Neural progenitor cell (in vitro differentiated cells): ENCODE data around the gene PRDM16. TPM values are rescaled to one million over a fixed set of nuclear protein-coding genes. Genes with fewer than 3 reads are reported as not detected.

ENCODE experiments used
- DNase-seq: peaks from one replicate; pipeline ENCODE4 v3.0.0-alpha.2; 2016; ENCODE audit warnings: low spot score
- H2AFZ ChIP-seq: fragments of 200-600 bp; sonication (generic); replicated peaks from 2 replicates; pipeline ENCODE4 v1.6.1; 2016; ENCODE audit warnings: antibody characterized with exemption
- H3F3A ChIP-seq: fragments of 200-600 bp; sonication (generic); 2 replicates; pipeline ENCODE4 v1.6.1; 2016; ENCODE audit warnings: antibody characterized with exemption, low read depth
- H3K27ac ChIP-seq: fragments of 200-600 bp; sonication (generic); 2 replicates; pipeline ENCODE4 v1.5.1; 2016; ENCODE audit warnings: mild to moderate bottlenecking
- H3K27me3 ChIP-seq: fragments of 200-600 bp; sonication (generic); 2 replicates; pipeline ENCODE4 v1.6.1; 2016; ENCODE audit warnings: mild to moderate bottlenecking, moderate library complexity
- H3K36me3 ChIP-seq: fragments of 200-600 bp; sonication (generic); 2 replicates; pipeline ENCODE4 v1.5.1; 2016
- H3K4me1 ChIP-seq: fragments of 200-600 bp; sonication (generic); 2 replicates; pipeline ENCODE4 v1.6.1; 2016; ENCODE audit warnings: mixed run types
- H3K4me2 ChIP-seq: fragments of 200-600 bp; sonication (generic); 2 replicates; pipeline ENCODE4 v1.6.1; 2016
- H3K4me3 ChIP-seq: fragments of 200-600 bp; sonication (generic); 2 replicates; pipeline ENCODE4 v1.5.1; 2016
- H3K79me2 ChIP-seq: fragments of 200-600 bp; sonication (generic); 2 replicates; pipeline ENCODE4 v1.6.1; 2016; ENCODE audit warnings: low read depth
- H3K9ac ChIP-seq: fragments of 200-600 bp; sonication (generic); 2 replicates; pipeline ENCODE4 v1.6.1; 2016
- H3K9me3 ChIP-seq: fragments of 200-600 bp; sonication (generic); 2 replicates; pipeline ENCODE4 v1.5.1; 2016; ENCODE audit warnings: low read depth
- H4K20me1 ChIP-seq: fragments of 200-600 bp; sonication (generic); 2 replicates; pipeline ENCODE4 v1.6.1; 2016; ENCODE audit warnings: low read depth
- H3K27ac Mint-ChIP-seq: 3 replicates; pipeline ENCODE4 v1.8.0; 2021; ENCODE audit warnings: mixed read lengths
- H3K27me3 Mint-ChIP-seq: 2 replicates; pipeline ENCODE4 v1.8.0; 2022; ENCODE audit warnings: low read depth, mild to moderate bottlenecking, inconsistent platforms, moderate library complexity, mixed read lengths; ENCODE audit not compliant: insufficient read depth
- H3K36me3 Mint-ChIP-seq: 3 replicates; pipeline ENCODE4 v1.8.0; 2021; ENCODE audit warnings: mixed read lengths
- H3K4me1 Mint-ChIP-seq: 3 replicates; pipeline ENCODE4 v1.8.0; 2021; ENCODE audit warnings: mixed read lengths
- H3K4me3 Mint-ChIP-seq: 3 replicates; pipeline ENCODE4 v1.8.0; 2021; ENCODE audit warnings: mild to moderate bottlenecking, moderate library complexity, mixed read lengths
- H3K9me3 Mint-ChIP-seq: 3 replicates; pipeline ENCODE4 v1.8.0; 2020; ENCODE audit warnings: mixed read lengths
- CTCF ChIP-seq: fragments of 200-600 bp; sonication (generic); IDR thresholded peaks from 2 replicates; pipeline ENCODE4 v1.5.1; 2017; ENCODE audit warnings: antibody characterized with exemption, mild to moderate bottlenecking
- EZH2 ChIP-seq: fragments of 200-600 bp; sonication (generic); IDR thresholded peaks from 2 replicates; pipeline ENCODE4 v1.6.1; 2017; ENCODE audit warnings: antibody characterized with exemption, mild to moderate bottlenecking, moderate library complexity
- EZH2phosphoT487 ChIP-seq: fragments of 200-600 bp; sonication (generic); IDR thresholded peaks from 2 replicates; pipeline ENCODE4 v1.6.1; 2017; ENCODE audit warnings: antibody characterized with exemption
- total RNA-seq: library from RNA; depleted of rRNA; stranded (reverse); fragments of >200 nt; gene quantifications from 2 replicates; pipeline ENCODE4 v1.2.3, GENCODE V29; 2015; ENCODE audit warnings: low replicate concordance

Gene PRDM16
- total RNA-seq, 1 donor from 2014 or later: 1.9 TPM

- no peak overlapping the region for H2AFZ ChIP-seq
- peaks cover 15% of the 10 kb centered on the region for H3F3A ChIP-seq
- DNase-seq: no peak
- no peaks in the 10 kb centered on the region for H3K27me3 ChIP-seq
- no peak overlapping the region for H3K27ac Mint-ChIP-seq
- no peak overlapping the region for H3K4me2 ChIP-seq
- no peak overlapping the region for H3K27ac ChIP-seq
- H3K4me3 Mint-ChIP-seq: no peak overlapping the region
- H3K4me3 ChIP-seq: no peak overlapping the region
- peaks cover 2% of the 10 kb centered on the region for H3K27me3 Mint-ChIP-seq
- no peaks in the 10 kb centered on the region for H3K36me3 ChIP-seq
- H3K79me2 ChIP-seq: no peaks in the 10 kb centered on the region
- peaks cover 13% of the 10 kb centered on the region for H3K4me1 Mint-ChIP-seq
- H3K9me3 Mint-ChIP-seq: no peaks in the 10 kb centered on the region
- H3K4me1 ChIP-seq: peaks cover 11% of the 10 kb centered on the region
- H3K9ac ChIP-seq: no peak overlapping the region
- no peaks in the 10 kb centered on the region for H4K20me1 ChIP-seq
- H3K36me3 Mint-ChIP-seq: no peaks in the 10 kb centered on the region
- TF ChIP-seq EZH2phosphoT487 (no peak), CTCF (no peak), EZH2 (no peak)
- H3K9me3 ChIP-seq: no peaks in the 10 kb centered on the region
These were observed 338.0 kb downstream of the PRDM16 start for GRCh38 chr1:3407021-3407420.

GRCh38 chr1:3408751-3409266 lies 339.8 kb downstream of the PRDM16 start:
- H3F3A ChIP-seq: peaks cover 8% of the 10 kb centered on the region
- no peak overlapping the region for H2AFZ ChIP-seq
- no peaks in the 10 kb centered on the region for H3K79me2 ChIP-seq
- TF ChIP-seq EZH2phosphoT487 (no peak), EZH2 (no peak), CTCF (no peak)
- H3K27me3 Mint-ChIP-seq: peaks cover 2% of the 10 kb centered on the region
- H3K27ac ChIP-seq: no peak overlapping the region
- no peak overlapping the region for H3K4me2 ChIP-seq
- H3K36me3 ChIP-seq: no peaks in the 10 kb centered on the region
- H3K4me3 ChIP-seq: no peak overlapping the region
- H3K9me3 Mint-ChIP-seq: no peaks in the 10 kb centered on the region
- no peaks in the 10 kb centered on the region for H4K20me1 ChIP-seq
- H3K27me3 ChIP-seq: no peaks in the 10 kb centered on the region
- H3K36me3 Mint-ChIP-seq: no peaks in the 10 kb centered on the region
- H3K4me1 ChIP-seq: peaks cover 2% of the 10 kb centered on the region
- H3K4me3 Mint-ChIP-seq: no peak overlapping the region
- H3K27ac Mint-ChIP-seq: no peak overlapping the region
- no peaks in the 10 kb centered on the region for H3K9me3 ChIP-seq
- no peak overlapping the region for H3K9ac ChIP-seq
- H3K4me1 Mint-ChIP-seq: peaks cover 7% of the 10 kb centered on the region
- DNase-seq: no peak

- H3K9me3 Mint-ChIP-seq: no peaks in the 10 kb centered on the region
- Histone ChIP-seq H3K9ac (no peak overlapping the region), H3K4me2 (no peak overlapping the region), H3K4me3 (no peak overlapping the region), H3F3A (peaks cover 7% of the 10 kb centered on the region), H3K9me3 (no peaks in the 10 kb centered on the region), H3K27ac (no peak overlapping the region), H3K4me1 (no peaks in the 10 kb centered on the region), H3K27me3 (no peaks in the 10 kb centered on the region), H3K36me3 (no peaks in the 10 kb centered on the region), H4K20me1 (no peaks in the 10 kb centered on the region), H2AFZ (no peak overlapping the region), H3K79me2 (no peaks in the 10 kb centered on the region)
- H3K27me3 Mint-ChIP-seq: no peaks in the 10 kb centered on the region
- DNase-seq: no peak
- no peak for TF ChIP-seq CTCF
- no peak for TF ChIP-seq EZH2
- no peak for TF ChIP-seq EZH2phosphoT487
- no peak overlapping the region for H3K4me3 Mint-ChIP-seq
- H3K27ac Mint-ChIP-seq: no peak overlapping the region
- peaks cover 5% of the 10 kb centered on the region for H3K4me1 Mint-ChIP-seq
- H3K36me3 Mint-ChIP-seq: no peaks in the 10 kb centered on the region
These were observed 340.6 kb downstream of the PRDM16 start for GRCh38 chr1:3409366-3410141.
